Measurements from ENCODE around the gene NXPH3. TPM values are rescaled to one million over a fixed set of nuclear protein-coding genes. Genes with fewer than 3 reads are reported as not detected.
"Not testable (repeated sequence)": the region's sequence is repeated elsewhere in the genome, so short reads cannot be mapped to it uniquely, and the experiment has no call there.

Gene NXPH3
- total and polyA plus RNA-seq, 8 donors, result 1.0 to 2.7 (median 1.2) TPM

- TF ChIP-seq CTCF (IDR thresholded peaks at IDR 0.05), result no peak
- H3K9me3 ChIP-seq, result no peaks in the 10 kb centered on the region
- intact Hi-C loops (cut with DNase I), result no loop called here
- H3K36me3 ChIP-seq, result no peaks in the 10 kb centered on the region
- DNase-seq, result no peak
- H3K27ac ChIP-seq, result no peak overlapping the region
- no peak overlapping the region for H3K4me3 ChIP-seq
- no peaks in the 10 kb centered on the region for H3K4me1 ChIP-seq
- peaks cover 0 to 7% of the 10 kb centered on the region in 2 donors for H3K27me3 ChIP-seq
- ATAC-seq, result no peak
Observed at GRCh38 chr17:49547566-49547965, 28.1 kb upstream of the NXPH3 start.

DNA sequence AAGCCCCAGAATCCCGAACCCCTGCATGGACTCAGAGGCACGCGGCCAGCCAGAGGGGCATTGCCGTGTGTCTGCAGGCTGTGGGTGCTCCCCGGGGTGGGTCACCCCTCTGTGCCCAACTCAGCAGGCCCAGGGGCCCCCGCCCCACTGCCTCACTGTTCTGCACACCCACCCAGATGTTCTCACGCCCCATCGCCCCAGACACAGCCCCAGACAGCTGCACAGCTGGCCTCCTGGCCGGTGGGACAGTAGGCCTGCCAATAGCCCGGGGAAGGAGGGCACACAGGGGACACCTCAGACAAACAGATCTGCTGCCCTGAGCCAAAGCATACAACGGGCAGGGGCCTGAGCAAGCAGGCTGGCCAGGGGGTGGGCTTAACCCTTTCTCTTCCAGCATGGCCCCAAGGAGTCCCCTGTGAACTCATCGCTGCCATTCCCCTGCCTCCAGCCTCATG, 27.6 kb upstream of the NXPH3 start:
- no peaks in the 10 kb centered on the region for H3K4me1 ChIP-seq
- DNase-seq (no peak), ATAC-seq (no peak)
- H3K27me3 ChIP-seq, result peaks cover 0 to 7% of the 10 kb centered on the region in 2 donors
- no peaks in the 10 kb centered on the region for H3K36me3 ChIP-seq
- no peak overlapping the region for H3K4me3 ChIP-seq
- H3K27ac ChIP-seq, result no peak overlapping the region
- no peaks in the 10 kb centered on the region for H3K9me3 ChIP-seq
- TF ChIP-seq CTCF (IDR thresholded peaks at IDR 0.05), result no peak
- intact Hi-C loops (cut with DNase I), result no loop called here

- intact Hi-C loops (cut with DNase I), result no loop called here
- no peaks in the 10 kb centered on the region for H3K9me3 ChIP-seq
- DNase-seq (no peak), ATAC-seq (peak; percentile 66)
- H3K27ac ChIP-seq, result no peak overlapping the region
- no peaks in the 10 kb centered on the region for H3K36me3 ChIP-seq
- H3K4me3 ChIP-seq, result no peak overlapping the region
- no peaks in the 10 kb centered on the region for H3K4me1 ChIP-seq
- H3K27me3 ChIP-seq, result peaks cover 0 to 7% of the 10 kb centered on the region in 2 donors
- TF ChIP-seq CTCF (IDR thresholded peaks at IDR 0.05), result peak; percentile 31 to 38
Observed at GRCh38 chr17:49548506-49549310, 27.0 kb upstream of the NXPH3 start.

- H3K27me3 ChIP-seq, result peaks cover 0 to 7% of the 10 kb centered on the region in 2 donors
- H3K9me3 ChIP-seq, result no peaks in the 10 kb centered on the region
- no peak for DNase-seq
- no peak overlapping the region for H3K4me3 ChIP-seq
- no peak for TF ChIP-seq CTCF (IDR thresholded peaks at IDR 0.05)
- H3K27ac ChIP-seq, result no peak overlapping the region
- H3K4me1 ChIP-seq, result no peaks in the 10 kb centered on the region
- intact Hi-C loops (cut with DNase I), result no loop called here
- H3K36me3 ChIP-seq, result no peaks in the 10 kb centered on the region
- ATAC-seq, result no peak
Observed at GRCh38 chr17:49549311-49549605, 26.4 kb upstream of the NXPH3 start.

DNA sequence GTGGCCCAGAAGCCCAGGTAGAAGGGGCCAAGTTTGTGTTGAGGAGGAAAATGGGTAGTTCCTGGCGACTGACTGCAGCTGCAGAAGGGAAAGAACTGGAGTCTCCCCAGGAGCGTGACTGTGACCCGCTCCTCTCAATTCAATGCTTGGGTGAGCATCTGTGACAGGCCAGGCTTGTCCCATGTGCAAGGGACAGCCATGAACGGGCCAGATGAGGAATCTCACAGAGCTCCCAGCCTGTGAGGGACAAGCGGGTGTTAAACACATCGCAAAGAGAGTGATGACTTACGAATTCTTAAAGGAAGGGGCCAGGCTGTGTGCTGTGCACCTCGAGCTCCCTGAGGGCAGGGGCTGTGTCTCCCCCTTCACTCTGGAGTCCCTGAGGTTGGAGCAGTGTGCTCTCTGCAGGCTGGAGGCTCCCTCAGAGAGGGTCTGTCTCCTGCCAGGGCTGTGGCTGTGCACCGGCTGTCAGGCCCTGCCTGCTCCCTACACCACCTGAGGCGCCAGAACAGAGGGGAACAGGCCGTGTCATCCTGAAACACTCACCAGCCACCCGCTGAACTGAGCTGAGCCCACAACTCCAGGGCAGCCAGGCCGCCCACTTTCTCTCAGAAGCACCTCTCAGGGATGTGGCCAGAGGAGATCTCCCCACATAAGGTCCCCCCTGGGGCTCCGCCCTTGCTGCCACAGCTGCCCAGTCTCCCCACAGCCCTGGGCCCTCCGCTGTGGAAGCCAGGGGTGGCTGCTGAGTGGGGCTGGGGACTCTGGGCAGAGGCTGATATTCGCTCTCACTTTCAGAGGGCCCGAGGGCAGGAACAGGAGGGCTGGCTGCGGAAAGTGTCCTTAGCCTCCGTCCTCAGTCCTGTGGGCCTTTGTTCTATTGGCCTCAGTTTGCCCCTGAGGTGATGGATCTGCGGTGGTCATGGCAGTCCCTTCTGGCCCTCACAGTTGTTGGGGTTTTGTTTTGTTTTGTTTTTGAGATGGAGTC, 25.7 kb upstream of the NXPH3 start:
- intact Hi-C loops (cut with DNase I), result loop anchor here in 1 of 2 donors (5.0 kb wide), 1 partner anchor 53 kb away; the partner anchor contains the start of gene NGFR
- TF ChIP-seq CTCF (IDR thresholded peaks at IDR 0.05), result no peak
- Histone ChIP-seq H3K27ac (no peak overlapping the region), H3K36me3 (no peaks in the 10 kb centered on the region), H3K4me1 (no peaks in the 10 kb centered on the region), H3K9me3 (no peaks in the 10 kb centered on the region), H3K4me3 (no peak overlapping the region), H3K27me3 (peaks cover 0 to 7% of the 10 kb centered on the region in 2 donors)
- ATAC-seq (no peak), DNase-seq (no peak)

DNA sequence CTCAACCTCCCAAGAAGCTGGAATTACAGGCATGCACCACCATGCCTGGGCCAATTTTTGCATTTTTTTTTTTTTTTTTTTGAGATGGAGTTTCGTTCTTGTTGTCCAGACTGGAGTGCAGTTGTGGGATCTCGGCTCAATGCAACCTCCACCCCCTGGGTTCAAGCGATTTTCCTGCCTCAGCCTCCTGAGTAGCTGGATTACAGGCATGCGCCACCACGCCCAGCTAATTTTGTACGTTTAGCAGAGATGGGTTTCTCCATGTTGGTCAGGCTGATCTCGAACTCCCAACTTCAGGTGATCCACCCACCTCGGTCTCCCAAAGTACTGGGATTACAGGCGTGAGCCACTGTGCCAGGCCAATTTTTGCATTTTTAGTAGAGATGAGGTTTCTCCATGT, 24.9 kb upstream of the NXPH3 start:
- not testable (repeated sequence) for H3K4me3 ChIP-seq, H3K9me3 ChIP-seq, H3K27ac ChIP-seq, H3K36me3 ChIP-seq, H3K27me3 ChIP-seq, ATAC-seq, H3K4me1 ChIP-seq, DNase-seq
- intact Hi-C loops (cut with DNase I), result loop anchor here in 1 of 2 donors (5.0 kb wide), 1 partner anchor 53 kb away; the partner anchor contains the start of gene NGFR
